Hepatocyte (in vitro differentiated cells): ENCODE measurements around the gene RNF224. TPM values are rescaled to one million over a fixed set of nuclear protein-coding genes. Genes with fewer than 3 reads are reported as not detected.

Experiments
- DNase-seq: peaks from one replicate; pipeline ENCODE4 v3.0.0-alpha.2; 2016; ENCODE audit warnings: low spot score
- H2AFZ ChIP-seq: fragments of 200-600 bp; sonication (generic); 2 replicates; pipeline ENCODE4 v1.6.0; 2016; ENCODE audit warnings: antibody characterized with exemption, mild to moderate bottlenecking
- H3K27ac ChIP-seq: fragments of 200-600 bp; sonication (generic); 2 replicates; pipeline ENCODE4 v1.5.1; 2016; ENCODE audit warnings: mild to moderate bottlenecking
- H3K27me3 ChIP-seq: fragments of 200-600 bp; sonication (generic); 2 replicates; pipeline ENCODE4 v1.6.1; 2016
- H3K36me3 ChIP-seq: fragments of 200-600 bp; sonication (generic); replicated peaks from 2 replicates; pipeline ENCODE4 v1.5.1; 2016; ENCODE audit warnings: low read depth; ENCODE audit not compliant: insufficient read depth
- H3K4me1 ChIP-seq: fragments of 200-600 bp; sonication (generic); 2 replicates; pipeline ENCODE4 v1.5.1; 2016; ENCODE audit warnings: mild to moderate bottlenecking, moderate library complexity; ENCODE audit not compliant: insufficient read depth
- H3K4me2 ChIP-seq: fragments of 200-600 bp; sonication (generic); 2 replicates; pipeline ENCODE4 v1.6.0; 2016
- H3K4me3 ChIP-seq: fragments of 200-600 bp; sonication (generic); 2 replicates; pipeline ENCODE4 v1.5.1; 2016; ENCODE audit warnings: mild to moderate bottlenecking
- H3K79me2 ChIP-seq: fragments of 200-600 bp; sonication (generic); 2 replicates; pipeline ENCODE4 v1.6.0; 2017; ENCODE audit warnings: mild to moderate bottlenecking
- H3K9me2 ChIP-seq: fragments of 200-600 bp; sonication (generic); replicated peaks from 2 replicates; pipeline ENCODE4 v1.6.0; 2017; ENCODE audit warnings: mild to moderate bottlenecking; ENCODE audit not compliant: insufficient read depth
- H3K9me3 ChIP-seq: fragments of 200-600 bp; sonication (generic); 2 replicates; pipeline ENCODE4 v1.5.1; 2016; ENCODE audit warnings: low read depth, mild to moderate bottlenecking
- H4K20me1 ChIP-seq: fragments of 200-600 bp; sonication (generic); 2 replicates; pipeline ENCODE4 v1.6.0; 2016; ENCODE audit warnings: mild to moderate bottlenecking; ENCODE audit not compliant: insufficient read depth, poor library complexity, severe bottlenecking
- EZH2 ChIP-seq: fragments of 200-600 bp; sonication (generic); IDR thresholded peaks from 2 replicates; pipeline ENCODE4 v1.6.1; 2016; ENCODE audit warnings: antibody characterized with exemption, mild to moderate bottlenecking, borderline replicate concordance
- EZH2phosphoT487 ChIP-seq: fragments of 200-600 bp; sonication (generic); IDR thresholded peaks from one replicate; pipeline ENCODE4 v1.6.1; 2018; ENCODE audit warnings: antibody characterized with exemption, mild to moderate bottlenecking, low read depth, moderate library complexity; ENCODE audit not compliant: unreplicated experiment, severe bottlenecking
- WGBS: methylation state at CpG from one replicate; pipeline ENCODE4 v1.1.6; 2016; ENCODE audit warnings: low lambda C conversion rate; ENCODE audit errors: missing lambda C conversion rate; 5-methylcytosine and 5-hydroxymethylcytosine counted together
- polyA plus RNA-seq: library from polyadenylated mRNA; unstranded; fragments of >200 nt; fragmentation: Nextera tagmentation; extraction: Ambion mirVana; gene quantifications from 2 replicates; pipeline ENCODE4 v1.2.1, GENCODE V29; 2016
- total RNA-seq: library from RNA; depleted of rRNA; stranded (reverse); fragments of >200 nt; gene quantifications from 2 replicates; pipeline ENCODE4 v1.2.3, GENCODE V29; 2014
- TF ChIP-seq, protein P1 (sequence below): fragments of 200-600 bp; sonication (generic); IDR thresholded peaks from 2 replicates; pipeline ENCODE4 v1.5.1; 2016; ENCODE audit warnings: antibody characterized with exemption, mild to moderate bottlenecking; ENCODE audit not compliant: poor library complexity

The RNF224 gene
- total and polyA plus RNA-seq, 2 experiments from 2014 or later, result 1.1 to 1.4 TPM

- Histone ChIP-seq H3K4me2 (peak overlapping the region; percentile 70), H3K27me3 (no peaks in the 10 kb centered on the region), H3K9me3 (no peaks in the 10 kb centered on the region), H3K4me3 (no peak overlapping the region), H4K20me1 (no peaks in the 10 kb centered on the region), H3K36me3 (no peaks in the 10 kb centered on the region), H3K27ac (peak overlapping the region; percentile 82), H2AFZ (no peak overlapping the region), H3K79me2 (no peaks in the 10 kb centered on the region), H3K9me2 (no peaks in the 10 kb centered on the region), H3K4me1 (peaks cover 29% of the 10 kb centered on the region)
- no peak for DNase-seq
- TF ChIP-seq, protein P1, sequence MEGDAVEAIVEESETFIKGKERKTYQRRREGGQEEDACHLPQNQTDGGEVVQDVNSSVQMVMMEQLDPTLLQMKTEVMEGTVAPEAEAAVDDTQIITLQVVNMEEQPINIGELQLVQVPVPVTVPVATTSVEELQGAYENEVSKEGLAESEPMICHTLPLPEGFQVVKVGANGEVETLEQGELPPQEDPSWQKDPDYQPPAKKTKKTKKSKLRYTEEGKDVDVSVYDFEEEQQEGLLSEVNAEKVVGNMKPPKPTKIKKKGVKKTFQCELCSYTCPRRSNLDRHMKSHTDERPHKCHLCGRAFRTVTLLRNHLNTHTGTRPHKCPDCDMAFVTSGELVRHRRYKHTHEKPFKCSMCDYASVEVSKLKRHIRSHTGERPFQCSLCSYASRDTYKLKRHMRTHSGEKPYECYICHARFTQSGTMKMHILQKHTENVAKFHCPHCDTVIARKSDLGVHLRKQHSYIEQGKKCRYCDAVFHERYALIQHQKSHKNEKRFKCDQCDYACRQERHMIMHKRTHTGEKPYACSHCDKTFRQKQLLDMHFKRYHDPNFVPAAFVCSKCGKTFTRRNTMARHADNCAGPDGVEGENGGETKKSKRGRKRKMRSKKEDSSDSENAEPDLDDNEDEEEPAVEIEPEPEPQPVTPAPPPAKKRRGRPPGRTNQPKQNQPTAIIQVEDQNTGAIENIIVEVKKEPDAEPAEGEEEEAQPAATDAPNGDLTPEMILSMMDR, result no peak
- no peak for TF ChIP-seq EZH2phosphoT487
- TF ChIP-seq EZH2, result no peak
- 96% methylated on average over 28 of the region's 30 CpGs for WGBS
These were observed 9.0 kb upstream of the RNF224 start for GRCh38 chr9:137218212-137218753.

- Histone ChIP-seq H2AFZ (no peak overlapping the region), H4K20me1 (no peaks in the 10 kb centered on the region), H3K4me1 (peaks cover 29% of the 10 kb centered on the region), H3K9me3 (no peaks in the 10 kb centered on the region), H3K27me3 (no peaks in the 10 kb centered on the region), H3K9me2 (no peaks in the 10 kb centered on the region), H3K4me2 (peak overlapping the region; percentile 70), H3K4me3 (no peak overlapping the region), H3K79me2 (no peaks in the 10 kb centered on the region), H3K36me3 (no peaks in the 10 kb centered on the region), H3K27ac (peak overlapping the region; percentile 82)
- TF ChIP-seq, protein P1, result no peak
- TF ChIP-seq EZH2phosphoT487 (no peak), EZH2 (no peak)
- peak; percentile 82 for DNase-seq
- 30% methylated on average over 12 of the region's 12 CpGs for WGBS
These were observed 8.5 kb upstream of the RNF224 start for GRCh38 chr9:137218754-137219271.

GRCh38 chr9:137219757-137220316 is 7.5 kb upstream of the RNF224 start:
- no peaks in the 10 kb centered on the region for H3K9me3 ChIP-seq
- no peak for DNase-seq
- no peak overlapping the region for H3K4me3 ChIP-seq
- H3K27ac ChIP-seq, result peak overlapping the region; percentile 82
- no peaks in the 10 kb centered on the region for H3K79me2 ChIP-seq
- H3K9me2 ChIP-seq, result no peaks in the 10 kb centered on the region
- H3K27me3 ChIP-seq, result no peaks in the 10 kb centered on the region
- no peaks in the 10 kb centered on the region for H3K36me3 ChIP-seq
- no peak overlapping the region for H2AFZ ChIP-seq
- H4K20me1 ChIP-seq, result no peaks in the 10 kb centered on the region
- H3K4me1 ChIP-seq, result peaks cover 34% of the 10 kb centered on the region
- H3K4me2 ChIP-seq, result no peak overlapping the region
- TF ChIP-seq EZH2 (no peak), EZH2phosphoT487 (no peak)
- TF ChIP-seq, protein P1, result no peak
- 96% methylated on average over 10 of the region's 10 CpGs for WGBS
